Ovary (tissue), 3 donors: ENCODE measurements around the gene DUSP2.

ENCODE experiments used
- POLR2A ChIP-seq: fragments of 450-650 bp; IDR thresholded peaks from one replicate; pipeline ENCODE4 v1.6.1; 2017; ENCODE audit warnings: antibody characterized with exemption, mild to moderate bottlenecking, moderate library complexity
- TF ChIP-seq, protein P1 (sequence below), 3 donors: fragments of 450-650 bp in 2 of 3; fragments of 200-600 bp in 1 of 3; IDR thresholded peaks; one replicate each; pipeline versions ENCODE4 v1.5.1 to v1.8.0; 2016 to 2022; ENCODE audit warnings: antibody characterized with exemption in 3 of 3, mild to moderate bottlenecking in 1 of 3
- donor health status: DM: no; HTN: no; CAD: no.

DNA sequence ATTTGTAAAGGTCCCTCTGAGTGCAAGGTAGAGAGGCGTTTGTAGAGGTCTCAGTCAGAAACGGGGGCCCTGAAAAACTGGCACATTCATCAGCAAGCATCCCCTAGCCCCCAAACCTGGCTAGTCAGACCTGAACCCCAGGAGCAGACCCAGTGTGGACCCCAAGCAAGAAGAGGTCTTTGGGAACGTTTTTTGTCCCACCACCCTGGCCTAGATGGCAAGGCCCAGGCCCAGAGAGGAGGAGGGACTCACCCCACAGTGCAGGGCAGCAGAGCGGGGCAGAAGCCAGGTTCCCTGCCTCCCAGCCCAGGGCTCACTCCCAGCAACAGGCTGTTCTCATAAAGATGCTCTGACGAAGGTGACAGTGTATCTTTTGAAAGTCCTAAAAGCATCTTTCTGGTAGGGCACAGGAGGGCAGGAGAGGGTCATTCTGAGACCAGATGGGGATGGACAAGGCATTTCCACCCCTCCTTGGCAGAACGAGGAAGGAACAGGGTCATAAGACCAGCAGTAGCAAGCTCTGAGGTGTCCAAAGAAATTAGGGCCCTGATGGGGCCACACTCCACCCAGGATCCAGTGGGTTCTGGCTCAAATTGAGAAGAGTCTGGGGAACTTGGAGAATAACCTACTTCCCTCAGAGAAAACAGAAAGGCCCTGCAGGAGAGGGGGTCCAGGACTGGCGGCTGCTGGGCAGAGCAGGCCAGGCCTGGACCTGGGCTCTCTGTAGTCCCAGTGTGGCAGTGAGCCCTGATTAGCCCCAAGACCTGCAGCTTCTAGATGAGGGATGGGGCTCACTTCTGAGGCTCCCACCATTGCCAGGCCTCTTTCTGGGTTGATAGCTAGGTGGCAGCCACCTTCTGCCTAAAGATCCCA is 47.1 kb downstream of the DUSP2 start:
- TF ChIP-seq, protein P1, sequence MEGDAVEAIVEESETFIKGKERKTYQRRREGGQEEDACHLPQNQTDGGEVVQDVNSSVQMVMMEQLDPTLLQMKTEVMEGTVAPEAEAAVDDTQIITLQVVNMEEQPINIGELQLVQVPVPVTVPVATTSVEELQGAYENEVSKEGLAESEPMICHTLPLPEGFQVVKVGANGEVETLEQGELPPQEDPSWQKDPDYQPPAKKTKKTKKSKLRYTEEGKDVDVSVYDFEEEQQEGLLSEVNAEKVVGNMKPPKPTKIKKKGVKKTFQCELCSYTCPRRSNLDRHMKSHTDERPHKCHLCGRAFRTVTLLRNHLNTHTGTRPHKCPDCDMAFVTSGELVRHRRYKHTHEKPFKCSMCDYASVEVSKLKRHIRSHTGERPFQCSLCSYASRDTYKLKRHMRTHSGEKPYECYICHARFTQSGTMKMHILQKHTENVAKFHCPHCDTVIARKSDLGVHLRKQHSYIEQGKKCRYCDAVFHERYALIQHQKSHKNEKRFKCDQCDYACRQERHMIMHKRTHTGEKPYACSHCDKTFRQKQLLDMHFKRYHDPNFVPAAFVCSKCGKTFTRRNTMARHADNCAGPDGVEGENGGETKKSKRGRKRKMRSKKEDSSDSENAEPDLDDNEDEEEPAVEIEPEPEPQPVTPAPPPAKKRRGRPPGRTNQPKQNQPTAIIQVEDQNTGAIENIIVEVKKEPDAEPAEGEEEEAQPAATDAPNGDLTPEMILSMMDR (IDR thresholded peaks at IDR 0.05), result no peak
- no peak for TF ChIP-seq POLR2A
